G401 (cell line): ENCODE measurements around the gene MAP3K14. TPM values are rescaled to one million over a fixed set of nuclear protein-coding genes. Genes with fewer than 3 reads are reported as not detected.

Source experiments
- DNase-seq: peaks from one replicate; pipeline ENCODE4 v3.0.0-alpha.2; 2015; ENCODE audit warnings: low spot score
- in situ Hi-C: cut with HindIII; loops from 2 replicates; pipeline ENCODE4 v1.10.0; 2016; ENCODE audit warnings: low sequenced_read_pairs, mixed read lengths
- total RNA-seq: library from RNA; depleted of rRNA; stranded (reverse); fragments of >200 nt; shearing (Covaris generic); gene quantifications from 2 replicates; pipeline ENCODE4 v1.2.3, GENCODE V29; 2014

MAP3K14 gene
- total RNA-seq, 1 experiment from 2014 or later: 17.8 TPM

DNA sequence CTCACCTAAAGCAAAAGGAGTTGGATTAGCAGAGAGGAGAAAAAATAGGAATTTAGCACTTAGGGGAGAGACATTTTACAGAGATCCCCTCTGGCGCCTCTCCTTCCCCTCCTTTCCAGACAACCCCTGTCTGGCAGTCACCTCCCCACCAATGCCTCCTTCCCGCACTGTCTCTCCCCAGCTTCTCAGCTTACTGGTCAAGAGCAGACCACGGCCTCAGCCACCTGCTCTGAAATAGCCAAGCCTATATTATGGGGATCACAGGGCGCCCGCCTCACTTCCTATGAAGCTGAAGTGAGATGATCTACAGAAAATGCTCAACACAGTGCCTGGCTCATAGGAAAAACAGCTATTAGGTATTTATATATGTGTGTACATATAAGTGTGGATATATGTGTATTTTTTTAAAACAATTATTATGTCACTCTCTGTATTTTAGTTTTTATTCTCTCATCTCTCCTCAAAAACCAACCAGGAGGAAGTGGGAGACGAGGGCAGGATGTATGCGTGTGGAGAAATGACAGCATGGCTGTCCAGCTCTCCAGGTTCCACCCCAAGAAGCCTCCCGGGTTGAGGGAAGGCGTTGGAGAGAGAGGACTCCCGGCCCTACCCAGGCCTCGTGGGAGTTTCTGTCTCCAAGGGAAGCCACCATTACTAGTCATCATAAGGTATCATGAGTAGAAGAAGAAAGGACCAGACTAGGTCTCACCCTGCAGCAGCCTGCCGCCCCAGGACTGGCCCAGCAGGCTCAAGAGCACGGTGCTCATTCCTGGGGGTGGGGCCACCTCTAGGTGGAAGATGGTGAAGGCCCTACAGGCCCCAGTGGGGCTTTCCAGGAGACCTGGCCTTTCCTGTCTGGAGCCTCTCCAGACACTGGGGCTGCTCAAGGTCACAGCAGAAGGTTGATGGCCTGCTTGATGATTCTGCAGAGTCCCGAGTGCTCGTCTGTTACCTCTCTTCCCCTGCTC, 27.2 kb downstream of the MAP3K14 start:
- DNase-seq: no peak
- in situ Hi-C loops: no loop called here

DNA sequence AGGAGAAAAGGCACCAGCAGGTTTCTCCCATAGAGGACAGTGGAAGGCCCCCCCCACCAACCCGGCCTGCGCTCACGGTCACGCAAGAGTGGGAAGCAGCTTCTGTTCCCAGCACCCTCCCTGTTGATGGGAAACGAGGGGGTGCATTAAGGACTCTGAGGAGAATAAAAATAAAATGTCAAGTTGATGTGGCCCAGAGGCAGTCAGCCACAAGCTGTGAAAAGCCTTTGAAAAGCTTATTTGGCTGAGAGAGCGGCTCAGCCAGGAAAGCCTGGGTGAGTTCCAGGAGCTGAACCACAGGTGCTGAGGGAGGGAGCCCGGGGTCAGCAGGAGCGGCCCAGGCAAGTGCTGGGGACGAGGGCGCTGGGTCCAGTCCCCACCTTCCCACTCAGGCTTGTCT, 28.0 kb downstream of the MAP3K14 start:
- peak; percentile 78 for DNase-seq
- in situ Hi-C loops: no loop called here

DNA sequence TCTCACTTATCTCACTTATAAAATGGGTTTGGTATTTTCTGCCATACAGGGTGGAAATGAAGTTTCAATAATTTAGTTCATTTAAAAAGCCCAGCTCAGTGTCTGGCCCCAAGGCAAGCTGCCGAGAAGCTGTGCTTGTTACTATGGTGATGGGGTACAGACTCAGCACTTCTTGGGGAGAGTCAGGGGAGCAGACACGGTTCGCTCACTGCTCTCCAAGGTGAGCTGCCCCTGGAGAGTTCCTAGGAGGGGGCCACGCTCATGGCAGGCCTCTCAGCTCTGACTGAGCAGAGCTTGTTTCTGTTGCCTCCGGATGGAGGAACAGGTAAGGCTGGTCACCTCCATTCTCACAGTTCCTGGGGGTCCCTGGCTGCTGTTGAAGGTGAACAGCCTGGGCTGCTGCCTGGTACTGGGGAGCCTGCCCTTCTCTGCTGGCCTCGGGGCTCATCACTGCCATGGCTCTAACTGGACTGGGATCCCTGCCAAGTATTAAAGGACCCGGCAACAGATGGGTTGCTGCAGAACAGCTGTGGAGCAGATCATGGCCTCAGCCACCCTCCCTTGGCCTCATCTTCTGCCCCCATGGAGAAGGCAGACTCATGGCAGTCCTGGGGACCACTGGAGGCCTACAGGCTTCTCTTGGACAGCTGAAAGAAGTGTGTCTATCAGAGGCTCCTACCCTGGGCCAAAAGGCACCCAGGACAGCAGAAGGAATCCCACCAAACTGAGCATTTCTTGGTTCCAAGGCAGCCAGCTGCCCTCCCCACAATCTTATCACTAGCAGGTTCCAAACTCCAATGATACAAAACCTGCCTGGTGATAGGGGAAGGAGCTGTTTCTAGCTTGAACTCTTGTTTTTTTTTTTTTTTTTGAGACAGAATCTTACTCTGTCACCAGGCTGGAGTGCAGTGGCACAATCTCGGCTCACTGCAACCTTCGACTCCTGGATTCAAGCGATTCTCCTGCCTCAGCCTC, 29.0 kb downstream of the MAP3K14 start:
- in situ Hi-C loops: no loop called here

DNA sequence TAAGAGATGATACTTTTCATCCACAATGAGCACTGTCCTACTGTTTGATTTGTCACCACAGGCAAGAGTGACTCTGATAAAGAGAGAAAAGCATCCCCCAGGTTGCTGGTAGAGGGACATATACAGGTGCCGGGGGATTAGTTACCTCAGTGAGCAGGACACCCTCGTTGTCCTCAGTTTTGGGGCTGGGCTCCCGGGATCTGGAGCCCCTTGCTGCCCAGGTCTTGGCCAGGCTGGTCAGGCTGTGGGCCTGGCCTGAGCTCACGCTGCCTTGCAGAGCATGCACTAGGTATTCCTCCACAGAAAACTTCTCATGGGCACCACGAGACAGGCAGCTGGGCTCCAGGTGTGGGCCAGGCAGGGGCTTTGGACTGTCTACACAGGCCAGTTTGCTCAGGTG, 30.5 kb downstream of the MAP3K14 start:
- in situ Hi-C loops: no loop called here
- DNase-seq: no peak

More for the DNA sequence above, 29.0 kb downstream of the MAP3K14 start:
- peak; percentile 21 for DNase-seq

DNA sequence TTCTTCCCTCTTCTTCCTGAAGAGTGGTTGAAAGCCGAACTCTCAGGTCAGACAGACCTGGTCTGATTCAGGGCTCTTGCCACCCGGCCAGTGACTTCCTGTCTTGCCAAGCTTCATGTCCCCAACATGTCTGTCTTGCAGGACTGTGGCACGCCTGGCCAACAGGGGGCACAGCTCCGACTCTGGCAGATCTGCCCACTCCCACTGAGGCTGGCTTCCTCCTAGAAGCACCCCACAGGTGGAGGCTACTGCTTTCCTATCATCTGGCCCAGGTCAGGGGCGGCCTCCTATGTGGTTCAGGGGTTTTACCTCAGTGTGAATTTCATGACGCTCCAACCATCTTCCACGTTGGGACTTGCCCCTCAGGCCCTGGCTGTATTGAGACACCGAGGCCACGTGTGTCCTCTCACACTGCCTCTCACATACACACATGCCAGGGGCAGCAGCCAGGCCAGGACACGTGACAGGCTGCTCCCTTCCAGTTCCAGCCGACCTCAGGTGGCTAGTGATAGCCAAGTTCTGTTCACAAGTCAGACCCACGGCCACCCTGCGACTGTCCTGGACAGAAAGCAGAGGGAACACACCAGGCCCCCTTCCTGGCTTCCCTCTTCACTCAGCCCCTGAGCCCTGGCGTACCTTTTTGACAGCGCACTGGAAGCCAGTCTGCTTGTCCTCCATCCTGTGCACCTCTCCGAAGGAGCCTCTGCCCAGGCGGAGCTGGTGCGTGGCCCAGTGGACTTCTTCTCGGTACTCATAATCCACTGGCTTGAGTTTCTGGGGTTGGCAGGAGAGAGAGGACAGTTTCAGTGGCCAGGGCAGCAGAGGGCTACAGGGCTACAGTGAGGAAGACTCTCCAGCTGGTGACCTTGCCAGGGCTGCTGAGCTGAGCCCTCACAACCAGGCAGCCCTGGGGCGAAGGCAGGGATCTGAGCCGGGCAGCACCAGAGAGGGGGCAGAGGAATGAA, 32.4 kb downstream of the MAP3K14 start:
- peak; percentile 58 for DNase-seq
- in situ Hi-C loops: no loop called here

DNA sequence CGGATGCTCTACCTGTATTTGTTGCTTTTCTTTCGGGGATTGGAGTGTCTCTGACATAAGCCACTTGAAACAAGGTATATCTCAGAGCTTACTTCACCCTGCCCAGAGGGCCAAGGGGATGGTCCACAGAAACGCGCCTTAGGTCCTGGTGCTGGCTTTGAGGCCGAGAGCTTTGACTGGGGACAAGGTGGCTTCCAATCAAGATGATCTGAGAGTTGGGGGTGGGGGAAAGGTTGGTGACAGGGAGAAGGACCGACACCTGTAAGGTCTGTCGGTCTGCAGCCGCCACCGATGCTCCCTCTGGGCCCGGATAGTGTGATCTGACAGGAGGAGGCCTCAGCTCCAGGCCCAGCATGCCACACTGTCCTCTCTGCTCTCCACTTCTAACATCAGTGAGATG, 33.1 kb downstream of the MAP3K14 start:
- in situ Hi-C loops: no loop called here
- no peak for DNase-seq

DNA sequence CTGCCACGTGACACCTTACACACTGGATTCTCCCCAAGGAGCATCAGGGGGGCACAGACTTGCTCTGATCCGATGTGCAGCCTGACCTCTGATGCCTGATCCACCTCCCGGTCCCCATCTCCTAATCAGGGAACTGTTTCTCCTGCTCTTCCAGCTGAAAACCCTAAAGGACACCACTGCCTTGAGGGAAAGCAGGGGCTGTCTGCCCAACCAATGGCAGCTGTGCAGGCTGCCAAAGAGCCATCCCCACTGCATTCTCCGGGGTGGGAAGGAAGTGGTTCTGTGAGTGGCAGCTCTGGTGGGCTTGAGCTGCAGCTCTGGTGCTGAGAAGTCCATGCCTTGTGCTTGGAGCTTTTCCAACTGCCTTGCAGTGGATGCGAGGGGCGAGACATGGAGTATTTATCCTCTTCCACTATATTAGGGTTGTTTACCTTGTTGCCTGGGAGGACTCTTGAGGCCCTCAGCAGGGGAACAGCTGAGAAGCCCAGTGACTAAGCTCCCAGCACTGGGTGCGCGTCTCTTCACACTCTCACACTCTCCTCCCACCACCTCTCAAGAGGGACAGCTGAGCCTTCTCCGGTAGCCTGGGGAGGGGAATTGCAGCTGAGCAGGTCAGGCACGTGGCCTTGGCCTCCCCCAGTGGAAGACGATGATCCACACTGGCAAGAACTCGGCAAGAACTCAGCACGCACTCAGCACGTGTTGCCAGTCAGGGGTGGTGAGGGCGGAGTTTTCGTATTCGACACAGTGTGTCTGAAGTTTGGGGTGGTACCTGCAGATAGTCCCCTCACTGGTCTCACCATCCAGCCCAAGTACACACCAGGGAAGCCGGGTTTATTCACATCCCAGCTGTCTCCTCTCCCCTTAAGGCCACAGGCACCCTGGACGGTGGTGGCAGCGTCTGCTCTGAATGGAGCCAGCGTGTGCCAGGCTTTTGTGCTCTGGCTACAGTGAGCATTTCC, 33.9 kb downstream of the MAP3K14 start:
- in situ Hi-C loops: no loop called here
- no peak for DNase-seq

DNA sequence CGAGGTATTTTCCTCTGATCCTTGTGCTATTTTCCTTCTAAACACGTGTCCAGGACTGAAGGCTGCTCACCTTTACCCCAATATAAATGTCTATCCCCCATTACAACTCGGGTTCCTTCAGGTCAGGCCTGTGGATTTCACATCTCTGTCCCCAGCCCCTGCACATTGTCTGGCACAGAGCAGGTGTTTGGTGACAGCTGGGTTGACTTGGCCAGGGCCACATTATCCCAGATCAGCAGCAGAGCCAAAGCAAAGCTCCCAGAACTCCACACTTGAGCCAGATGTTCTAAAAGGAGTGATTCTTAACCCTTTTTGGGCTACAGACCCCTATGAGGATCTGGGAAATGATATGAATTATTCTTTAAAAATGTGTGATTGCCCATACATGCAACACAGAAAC, 36.9 kb downstream of the MAP3K14 start:
- in situ Hi-C loops: no loop called here
- no peak for DNase-seq

DNA sequence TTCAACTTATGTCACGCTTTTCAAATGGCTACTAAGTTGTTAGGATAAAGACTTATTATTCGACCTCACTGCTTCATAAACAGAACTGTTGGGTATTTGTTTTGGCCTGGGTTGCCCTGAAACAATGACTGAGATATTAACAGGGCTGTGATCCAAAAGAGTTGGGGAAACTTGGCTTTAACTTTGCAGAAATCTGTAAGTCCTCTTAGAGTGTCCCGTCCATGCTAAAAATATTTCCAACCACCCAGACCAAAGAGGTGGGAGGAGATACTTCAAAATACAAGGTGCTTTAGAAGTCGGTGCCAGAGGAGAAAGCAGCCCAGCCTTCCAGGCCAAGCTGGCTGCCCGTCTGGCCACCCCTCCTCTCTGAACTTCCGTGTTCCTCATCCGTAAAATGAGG, 38.8 kb downstream of the MAP3K14 start:
- in situ Hi-C loops: no loop called here
- DNase-seq: no peak

DNA sequence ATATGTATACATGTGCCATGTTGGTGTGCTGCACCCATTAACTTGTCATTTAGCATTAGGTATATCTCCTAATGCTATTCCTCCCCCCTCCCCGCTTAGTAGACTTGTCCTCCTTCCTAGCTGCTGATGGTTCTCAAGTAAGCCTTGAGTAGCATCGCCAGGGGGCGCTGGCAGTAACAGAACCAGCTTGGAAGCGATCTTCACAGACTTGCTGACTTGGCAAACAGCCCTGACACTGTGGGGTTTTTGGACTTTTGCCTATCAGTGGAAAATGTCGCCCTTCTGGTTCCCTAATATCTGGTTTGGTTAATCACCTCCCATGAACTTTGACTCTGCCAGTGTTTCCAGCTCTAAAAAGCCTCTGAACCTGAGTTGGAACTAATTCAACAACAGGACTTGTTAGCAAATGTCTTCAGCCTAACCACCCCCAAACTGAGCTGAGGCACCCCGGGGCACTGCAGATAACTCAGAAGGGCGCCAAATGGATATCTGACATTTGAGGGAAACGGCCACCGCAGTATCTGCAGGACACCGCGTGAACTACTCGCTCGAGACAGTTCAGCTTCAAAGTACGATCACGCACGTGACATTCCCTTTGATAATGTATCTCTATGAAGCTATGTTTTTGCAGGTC, 39.5 kb downstream of the MAP3K14 start:
- in situ Hi-C loops: no loop called here

DNA sequence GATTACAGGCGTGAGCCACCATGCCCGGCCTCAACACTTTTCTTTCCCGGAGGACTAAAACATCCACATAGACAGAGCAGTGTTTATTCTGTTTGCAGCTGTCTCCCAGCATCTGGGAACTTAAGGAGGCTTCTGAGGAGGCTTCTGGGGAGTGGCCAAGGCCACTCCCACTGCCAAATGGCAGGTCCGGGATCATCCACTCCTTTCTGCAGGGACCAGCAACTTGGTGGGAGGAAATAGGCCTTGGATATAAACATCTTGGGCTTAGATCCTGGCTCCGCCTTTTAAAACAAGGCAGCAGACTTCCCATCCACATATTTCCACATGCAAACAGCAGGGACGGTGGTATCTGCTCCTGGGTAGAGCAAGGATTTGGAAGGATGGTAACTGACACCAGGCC, 40.8 kb downstream of the MAP3K14 start:
- in situ Hi-C loops: no loop called here
- DNase-seq: no peak

More for the DNA sequence above, 39.5 kb downstream of the MAP3K14 start:
- DNase-seq: peak; percentile 97

DNA sequence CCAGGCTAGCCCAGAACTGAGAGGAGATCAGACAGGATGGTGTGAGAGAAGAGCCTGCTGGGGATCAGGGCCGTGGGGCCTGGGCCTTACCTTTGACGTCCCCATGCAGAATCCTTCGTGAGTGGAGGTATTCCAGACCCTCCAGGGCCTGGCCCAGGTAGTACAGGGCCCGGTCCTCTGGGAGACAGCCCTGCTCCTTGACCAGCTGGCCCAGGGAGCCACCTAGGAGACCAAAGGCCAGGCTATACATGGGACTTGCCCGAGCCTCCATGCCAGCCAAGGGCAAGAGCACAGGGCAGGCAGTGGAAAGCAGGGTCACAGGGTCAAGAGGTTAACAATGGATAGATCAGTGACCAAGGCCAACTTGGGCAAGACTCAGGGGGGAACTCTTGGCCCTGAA, 42.8 kb downstream of the MAP3K14 start:
- in situ Hi-C loops: no loop called here
- no peak for DNase-seq

DNA sequence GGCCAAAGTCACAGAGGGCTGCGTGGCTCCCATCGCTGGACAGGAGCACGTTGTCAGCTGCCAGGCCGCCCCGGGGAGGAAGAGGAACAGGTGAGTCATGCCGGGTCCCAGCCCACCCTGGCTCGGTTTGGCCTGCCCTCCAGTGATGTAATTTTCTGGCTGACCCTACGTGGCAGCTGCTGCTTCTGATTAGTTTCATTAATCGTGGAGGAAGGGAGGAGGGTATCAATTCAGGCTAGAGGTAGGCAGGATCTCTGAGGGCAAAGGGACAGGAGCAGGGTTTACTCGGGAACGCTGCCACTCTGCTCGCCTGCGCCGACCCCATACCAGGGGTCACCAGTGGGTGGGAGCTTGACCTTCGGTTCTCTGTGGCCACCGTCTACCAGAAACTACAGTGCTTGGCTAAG, 43.3 kb downstream of the MAP3K14 start:
- in situ Hi-C loops: no loop called here

DNA sequence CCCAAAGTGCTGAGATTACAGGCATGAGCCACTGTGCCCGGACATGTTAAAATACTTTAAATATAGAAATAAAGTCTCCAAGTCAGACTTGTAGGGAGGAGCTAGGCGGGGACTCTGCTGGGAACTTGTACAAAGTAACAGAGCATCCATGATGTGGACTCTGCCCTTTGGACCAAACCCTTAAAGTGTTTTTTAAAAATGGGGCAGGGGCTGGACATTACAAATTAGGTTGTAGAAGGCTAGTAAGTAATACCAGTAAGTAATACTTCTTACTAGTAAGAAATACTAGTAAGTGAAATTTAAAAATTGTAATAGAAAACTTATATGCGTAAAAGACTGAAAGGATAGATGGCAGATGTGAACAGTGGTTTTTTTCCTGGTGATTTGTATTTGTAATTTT, 45.2 kb downstream of the MAP3K14 start:
- no peak for DNase-seq
- in situ Hi-C loops: no loop called here

More for the DNA sequence above, 43.3 kb downstream of the MAP3K14 start:
- DNase-seq: no peak

DNA sequence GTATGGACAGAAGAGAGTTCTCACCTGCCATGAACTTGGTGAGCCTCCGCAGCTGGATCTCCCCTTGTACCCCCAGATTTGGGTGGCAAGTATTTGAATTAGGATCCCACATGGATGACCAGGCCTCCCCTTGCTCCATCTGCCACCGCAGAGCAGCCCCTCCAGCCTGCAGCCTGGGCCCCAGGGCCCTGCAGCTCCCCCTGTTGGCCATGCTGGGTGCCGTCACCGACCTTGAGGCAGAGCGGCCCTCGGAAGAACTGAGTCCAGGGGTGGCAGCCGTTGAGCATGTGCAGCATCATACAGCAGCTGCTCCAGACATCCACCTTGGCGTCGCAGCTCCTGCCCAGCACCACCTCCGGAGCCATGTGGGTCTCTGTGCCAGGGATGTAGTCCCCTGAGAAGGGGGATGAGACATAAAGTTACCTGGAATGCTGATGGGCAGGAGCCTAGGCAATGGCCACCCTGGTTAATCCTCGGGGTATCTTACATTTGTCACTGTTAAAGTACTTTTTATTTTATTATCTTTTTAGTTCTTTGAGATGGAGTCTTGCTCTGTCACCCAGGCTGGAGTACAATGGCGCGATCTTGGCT, 45.9 kb downstream of the MAP3K14 start:
- no peak for DNase-seq
- in situ Hi-C loops: no loop called here

DNA sequence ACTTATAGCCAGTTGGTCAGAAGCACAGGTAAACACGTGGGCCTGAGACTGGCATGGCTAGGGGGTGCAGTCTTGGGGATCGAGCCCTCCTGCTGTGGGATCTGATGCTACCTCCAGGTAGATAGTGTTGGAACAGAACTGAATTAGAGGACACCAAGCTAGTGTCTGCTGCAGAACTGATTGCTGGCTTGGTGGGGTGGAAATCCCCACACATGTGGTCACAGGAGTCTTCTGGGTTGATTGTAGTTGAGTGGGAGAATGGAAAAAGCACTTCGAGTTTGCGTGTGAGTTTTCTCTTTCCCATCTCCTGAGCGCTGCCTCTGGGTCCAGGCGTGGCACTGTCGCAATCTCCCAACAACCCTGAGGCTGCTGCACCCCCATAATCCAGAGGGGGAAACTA, 46.9 kb downstream of the MAP3K14 start:
- in situ Hi-C loops: no loop called here
- DNase-seq: no peak
